Inflammatory macrophage (primary cell): Measurements from ENCODE around the gene ANKZF1.
"Not testable (repeated sequence)": the region's sequence is repeated elsewhere in the genome, so short reads cannot be mapped to it uniquely, and the experiment has no call there.

Experiments
- DNase-seq, 2 donors: peaks; one replicate each; pipeline ENCODE4 v3.0.0-alpha.2; 2020 to 2022

The ANKZF1 gene

DNA sequence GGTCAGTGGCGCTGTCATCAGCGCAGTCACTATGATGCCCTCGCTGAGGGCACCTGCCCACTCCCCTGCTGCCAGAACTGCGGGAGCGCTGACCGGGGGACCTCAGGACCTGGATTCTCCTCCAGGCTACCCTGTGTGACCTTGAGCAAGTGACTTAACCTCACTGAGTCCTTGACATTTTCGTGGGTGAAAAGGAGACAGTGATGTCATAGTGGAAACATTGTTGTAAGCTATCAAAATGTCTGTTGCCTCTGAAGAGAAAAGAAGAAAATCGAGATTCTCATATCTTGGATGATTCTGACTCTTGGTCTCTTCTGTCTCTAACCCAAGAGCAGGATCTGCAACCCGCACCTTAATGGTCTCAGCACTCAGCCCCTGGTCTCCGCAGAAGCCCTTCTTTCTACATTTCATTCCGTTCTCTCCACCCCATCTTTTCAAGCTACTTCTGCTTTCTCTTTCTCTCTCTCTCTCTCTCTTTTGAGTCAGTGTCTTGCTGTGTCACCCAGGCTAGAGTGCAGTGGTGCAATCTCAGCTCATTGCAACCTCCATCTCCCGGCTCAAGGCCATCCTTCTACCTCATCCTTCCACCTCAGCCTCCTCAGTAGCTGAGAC, 25.1 kb downstream of the ANKZF1 start:
- DNase-seq = peak; percentile 49 to 72

DNA sequence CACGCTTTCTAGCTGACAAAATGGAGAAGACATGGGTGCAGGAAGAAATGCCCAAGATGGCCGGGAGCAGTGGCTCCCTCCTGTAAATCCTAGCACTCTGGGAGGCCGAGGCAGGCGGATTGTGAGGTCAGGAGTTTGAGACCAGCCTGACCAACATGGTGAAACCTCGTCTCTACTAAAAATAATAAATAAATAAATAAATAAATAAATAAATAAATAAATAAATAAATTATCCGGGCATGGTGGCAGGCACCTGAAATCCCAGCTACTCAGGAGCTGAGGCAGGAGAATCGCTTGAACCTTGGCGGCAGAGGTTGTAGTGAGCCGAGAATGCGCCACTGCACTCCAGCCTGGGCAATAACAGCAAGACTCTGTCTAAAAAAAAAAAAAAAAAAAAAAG, 29.3 kb downstream of the ANKZF1 start:
- DNase-seq = not testable (repeated sequence)

DNA sequence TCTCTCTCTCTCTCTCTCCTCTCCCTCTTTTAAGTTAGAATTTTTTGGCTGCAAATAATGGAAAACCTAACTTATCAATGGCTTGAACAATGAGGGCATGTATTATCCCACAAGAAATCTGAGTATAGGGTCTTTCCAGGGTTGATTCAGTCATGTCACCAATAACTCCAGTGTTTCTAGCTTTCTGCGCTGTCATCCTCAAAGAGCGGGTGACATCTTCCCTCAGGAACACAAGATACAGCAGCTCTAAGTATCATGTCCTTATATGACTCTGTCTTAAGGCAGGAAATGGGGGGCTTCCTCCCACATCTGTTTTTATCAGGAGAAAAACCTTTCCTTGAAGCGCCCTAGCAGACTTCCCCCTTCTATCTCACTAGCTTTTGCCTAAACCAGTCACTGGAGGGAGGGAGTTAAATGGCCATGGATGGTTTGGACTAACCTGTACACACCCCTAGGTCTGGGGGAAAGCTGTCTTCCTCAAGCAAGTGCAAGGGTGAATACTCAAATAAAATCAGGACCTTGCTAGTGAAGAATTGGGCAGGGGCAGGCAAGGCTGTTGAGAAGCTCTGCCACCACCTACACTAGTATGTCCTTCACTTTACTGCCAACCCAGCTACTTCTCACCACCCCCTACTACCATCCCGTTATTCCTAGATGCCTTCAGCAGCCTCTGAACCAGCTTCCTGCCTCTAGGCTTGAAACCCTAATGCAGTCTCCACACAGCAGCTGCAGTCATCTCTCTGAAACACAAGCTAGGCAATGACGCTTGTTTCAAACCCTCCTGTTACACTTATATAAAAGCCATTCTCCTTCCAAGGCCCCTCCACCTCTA, 31.6 kb downstream of the ANKZF1 start:
- DNase-seq = no peak

DNA sequence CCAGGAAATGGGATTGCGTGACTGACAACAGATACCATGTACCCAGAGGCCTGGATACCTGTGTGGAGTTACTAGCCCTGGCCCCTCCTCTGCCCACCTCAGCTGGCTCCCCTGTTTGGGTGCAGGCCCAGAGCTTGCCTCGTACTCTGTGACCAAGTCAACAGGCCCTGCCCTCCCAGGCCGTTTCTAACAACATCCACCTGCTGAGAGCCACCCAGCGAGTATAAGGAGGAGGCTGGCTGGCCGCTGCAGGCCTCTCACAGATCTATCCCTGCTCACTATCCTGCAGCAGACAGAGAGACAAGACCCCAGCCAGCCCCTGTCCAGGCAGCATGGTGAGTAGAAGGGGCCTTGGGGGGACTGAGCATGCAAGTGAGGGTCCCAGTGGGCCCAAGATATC, 36.6 kb downstream of the ANKZF1 start:
- DNase-seq = no peak

DNA sequence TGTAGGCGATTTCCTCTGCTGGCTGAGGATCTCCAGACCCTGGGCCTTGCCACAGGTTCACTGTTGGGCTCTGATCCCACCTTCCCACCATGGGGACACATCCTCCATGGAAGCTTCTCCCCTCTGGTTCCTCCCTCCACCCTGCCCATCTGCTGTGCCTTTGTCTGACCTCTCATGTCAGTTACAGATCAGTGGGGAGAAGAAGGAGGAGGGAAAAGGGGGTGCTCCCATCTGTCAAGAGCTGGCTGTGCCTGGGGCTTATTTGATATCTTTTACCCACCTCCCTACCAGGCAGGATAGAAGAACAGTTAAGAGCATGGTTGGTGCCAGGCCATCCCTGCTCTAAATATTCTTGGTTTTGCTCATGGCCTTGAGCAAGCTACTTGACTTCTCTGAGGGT, 37.3 kb downstream of the ANKZF1 start:
- no peak for DNase-seq

DNA sequence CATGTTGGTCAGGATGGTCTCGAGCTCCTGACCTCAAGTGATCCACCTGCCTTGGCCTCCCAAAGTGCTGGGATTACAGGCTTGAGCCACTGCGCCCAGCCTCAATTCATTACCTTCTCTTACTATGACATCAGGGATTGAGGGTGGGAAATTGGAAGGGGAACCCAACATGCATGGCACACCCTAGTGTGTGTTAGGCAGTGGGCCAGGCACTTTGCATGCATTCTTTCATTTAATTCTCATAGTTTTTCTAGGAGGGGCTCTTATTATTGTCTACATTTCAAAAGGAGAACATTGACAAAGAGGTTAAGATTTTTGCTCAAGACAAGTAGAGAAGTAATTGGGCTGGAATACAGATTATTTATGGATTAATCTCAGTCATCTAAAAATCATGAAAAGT, 38.7 kb downstream of the ANKZF1 start:
- no peak for DNase-seq

DNA sequence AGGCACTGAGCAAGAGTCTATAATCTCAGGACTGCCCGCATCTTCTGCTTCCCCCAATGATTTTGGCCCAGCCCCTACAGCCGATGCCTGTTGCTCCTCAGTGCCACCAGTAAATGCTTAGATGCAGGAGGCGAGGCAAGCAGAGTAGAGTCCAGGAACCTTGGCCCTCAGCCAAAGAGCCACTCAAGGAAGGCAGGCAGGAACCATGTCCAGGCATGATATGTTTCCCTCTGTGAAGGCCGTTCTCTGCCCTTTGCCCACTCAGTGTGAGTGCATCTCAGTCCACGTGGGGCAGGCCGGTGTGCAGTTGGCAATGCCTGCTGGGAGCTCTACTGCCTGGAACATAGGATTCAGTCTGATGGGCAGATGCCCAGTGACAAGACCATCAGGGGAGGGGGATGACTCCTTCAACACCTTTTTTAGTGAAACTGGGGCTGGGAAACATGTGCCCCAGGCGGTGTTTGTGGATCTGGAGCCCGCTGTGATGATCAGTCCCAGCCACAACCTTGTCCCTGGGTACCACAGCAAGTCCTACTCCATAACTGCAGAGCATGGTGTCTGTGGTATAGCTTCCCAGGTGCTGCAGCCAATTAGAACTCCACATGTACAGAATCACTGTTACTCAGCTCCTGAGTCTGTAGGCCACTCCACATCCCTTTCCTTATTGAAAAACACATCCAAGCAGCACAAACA, 39.9 kb downstream of the ANKZF1 start:
- no peak for DNase-seq

DNA sequence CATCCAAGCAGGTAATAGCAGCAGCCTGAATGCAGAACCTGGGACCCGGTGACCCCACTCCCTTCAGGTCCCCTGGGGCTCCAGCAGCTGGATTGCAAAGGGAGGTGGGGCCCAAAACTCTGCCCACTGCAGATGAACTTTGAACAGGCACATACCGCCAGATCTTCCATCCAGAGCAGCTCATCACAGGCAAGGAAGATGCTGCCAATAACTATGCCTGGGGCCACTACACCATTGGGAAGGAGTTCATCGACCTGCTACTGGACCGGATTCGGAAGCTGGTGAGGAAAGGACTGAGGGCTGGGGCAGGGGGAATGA, 40.4 kb downstream of the ANKZF1 start:
- no peak for DNase-seq

DNA sequence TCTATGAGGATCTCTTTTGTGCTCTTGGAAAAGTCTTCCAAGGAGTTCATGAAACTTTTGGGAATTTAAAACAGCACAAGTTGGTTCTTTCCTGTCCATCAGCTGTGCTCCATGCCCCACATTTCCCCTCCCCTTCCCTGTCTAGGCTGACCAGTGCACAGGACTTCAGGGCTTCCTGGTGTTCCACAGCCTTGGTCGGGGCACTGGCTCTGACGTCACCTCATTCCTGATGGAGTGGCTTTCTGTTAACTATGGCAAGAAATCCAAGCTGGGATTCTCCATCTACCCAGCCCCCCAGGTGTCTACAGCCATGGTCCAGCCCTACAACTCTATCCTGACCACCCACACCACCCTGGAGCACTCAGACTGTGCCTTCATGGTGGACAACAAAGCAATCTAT, 41.4 kb downstream of the ANKZF1 start:
- no peak for DNase-seq

DNA sequence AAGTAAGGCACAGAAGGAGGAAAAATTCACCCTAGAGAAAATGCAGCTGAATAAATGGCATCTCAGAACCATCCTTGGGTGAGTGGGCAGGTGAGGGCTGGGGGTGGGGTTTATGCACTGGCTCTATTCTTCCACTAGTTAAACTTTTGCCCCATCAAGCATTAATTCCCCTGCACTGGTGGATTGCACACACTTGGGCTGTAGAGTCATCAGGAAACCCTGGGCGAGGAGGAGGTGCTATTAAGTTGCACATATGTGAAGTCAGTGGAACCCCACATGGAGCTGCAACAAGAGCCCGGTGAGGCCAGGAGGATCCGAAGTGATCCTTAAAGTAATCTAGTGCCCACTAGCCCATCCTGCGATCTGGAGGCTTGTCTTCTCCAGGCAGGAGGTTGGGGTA, 42.8 kb downstream of the ANKZF1 start:
- no peak for DNase-seq

DNA sequence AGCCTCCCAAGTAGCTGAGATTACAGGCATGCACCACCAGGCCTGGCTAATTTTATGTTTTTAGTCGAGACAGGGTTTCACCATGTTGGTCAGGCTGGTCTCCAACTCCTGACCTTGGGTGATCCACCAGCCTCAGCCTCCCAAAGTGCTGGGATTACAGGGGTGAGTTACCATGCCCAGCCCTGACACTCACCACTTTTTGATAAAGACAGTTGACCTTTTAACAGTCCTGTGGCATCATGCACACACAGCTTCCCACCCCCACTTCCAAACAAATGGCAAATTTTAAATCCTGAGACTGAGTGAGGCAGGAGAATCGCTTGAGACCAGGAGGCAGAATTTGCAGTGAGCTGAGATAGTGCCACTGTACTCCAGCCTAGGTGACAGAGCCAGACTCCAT, 43.4 kb downstream of the ANKZF1 start:
- peak in 1 of 2 donors; percentile 17 for DNase-seq

DNA sequence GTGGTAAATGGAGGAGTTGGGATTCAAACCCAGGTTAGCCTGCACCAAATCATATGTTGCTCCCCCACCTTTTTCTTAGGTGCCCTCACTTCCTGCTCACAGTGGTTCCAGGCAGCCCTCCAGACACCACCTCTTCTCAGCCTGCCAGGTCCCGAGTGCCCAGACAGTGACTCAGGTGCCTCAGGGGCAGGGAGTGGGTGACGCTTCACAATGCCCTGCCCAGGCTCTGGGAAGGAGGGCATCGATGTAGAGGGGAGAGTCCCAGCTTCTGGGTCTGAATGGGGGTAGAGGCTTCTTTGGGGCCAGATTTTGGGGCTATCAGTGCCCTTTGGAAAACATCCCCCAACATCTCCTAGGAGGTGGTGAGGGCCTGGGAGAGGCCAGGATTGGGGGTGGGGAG, 44.3 kb downstream of the ANKZF1 start:
- DNase-seq = no peak

DNA sequence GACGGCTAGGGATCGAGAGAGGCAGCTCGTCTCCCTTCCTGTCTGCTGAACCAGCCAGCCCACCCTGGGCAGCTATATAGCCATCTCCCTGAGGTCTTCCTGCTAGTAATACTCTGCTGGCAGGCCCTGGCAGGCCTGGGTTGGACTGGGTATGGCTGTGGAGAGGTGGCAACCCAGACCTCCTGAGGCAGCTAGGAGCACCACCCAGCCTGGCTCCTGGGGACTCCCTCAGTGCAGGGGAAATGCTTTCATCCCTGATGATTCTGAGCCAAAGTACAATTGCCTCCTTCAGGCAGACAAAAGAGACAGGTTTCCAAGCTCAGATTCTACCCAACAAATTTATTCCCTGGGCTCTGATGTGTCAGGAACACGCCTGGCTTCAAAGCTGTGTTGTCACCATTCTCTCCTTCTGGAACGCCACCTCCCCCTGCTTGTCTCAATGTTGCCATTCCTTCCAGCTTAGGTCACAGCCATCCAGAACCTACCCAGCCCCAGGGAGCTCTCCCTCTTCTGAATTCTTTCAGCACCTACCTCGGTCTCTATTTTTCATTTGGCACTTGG, 44.8 kb downstream of the ANKZF1 start:
- no peak for DNase-seq

DNA sequence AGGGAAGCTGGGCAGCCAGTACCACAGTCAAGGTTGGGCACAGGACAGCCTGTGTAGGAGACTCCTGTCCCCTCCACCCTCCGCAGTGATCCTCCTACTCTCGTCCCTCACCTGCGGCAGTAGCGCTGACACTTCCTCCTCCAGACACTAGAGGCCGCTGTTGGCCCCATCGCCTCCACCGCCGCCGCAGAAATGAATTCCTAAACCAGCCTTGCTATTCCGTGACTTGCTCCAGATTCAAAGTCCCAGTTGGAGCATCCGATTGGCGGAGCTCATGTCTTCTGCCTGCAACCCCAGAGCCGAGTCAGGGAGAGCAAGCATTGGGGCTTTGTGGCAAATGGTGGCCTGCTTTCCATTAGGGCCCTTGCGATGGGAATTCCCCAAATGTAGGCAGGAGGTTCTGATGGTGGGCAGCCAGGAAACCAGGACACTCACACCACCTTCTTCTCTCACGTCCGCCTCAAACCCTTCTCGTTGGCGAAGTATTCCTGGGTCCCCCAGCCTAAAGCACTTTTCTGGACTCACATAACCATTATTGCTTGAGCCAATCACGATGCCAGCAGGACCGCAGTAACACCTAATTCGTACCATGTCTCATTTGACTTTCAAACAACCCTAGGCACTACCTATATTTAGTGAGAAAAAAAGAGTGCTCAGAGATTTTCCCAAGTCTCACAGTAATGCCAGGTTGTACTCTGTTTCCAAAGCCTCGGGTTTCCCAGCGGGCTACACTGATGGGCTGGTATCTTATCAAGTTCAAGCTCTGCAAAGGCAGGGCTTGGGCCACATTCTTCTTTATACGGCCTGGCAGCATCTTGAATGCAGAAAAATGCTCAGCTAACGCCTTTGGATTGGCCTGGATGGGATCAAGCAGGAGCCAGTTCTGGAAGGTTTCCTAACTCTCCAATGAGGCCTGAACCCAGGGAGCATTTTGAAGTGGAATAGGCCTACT, 48.4 kb downstream of the ANKZF1 start:
- peak; percentile 63 to 68 for DNase-seq

DNA sequence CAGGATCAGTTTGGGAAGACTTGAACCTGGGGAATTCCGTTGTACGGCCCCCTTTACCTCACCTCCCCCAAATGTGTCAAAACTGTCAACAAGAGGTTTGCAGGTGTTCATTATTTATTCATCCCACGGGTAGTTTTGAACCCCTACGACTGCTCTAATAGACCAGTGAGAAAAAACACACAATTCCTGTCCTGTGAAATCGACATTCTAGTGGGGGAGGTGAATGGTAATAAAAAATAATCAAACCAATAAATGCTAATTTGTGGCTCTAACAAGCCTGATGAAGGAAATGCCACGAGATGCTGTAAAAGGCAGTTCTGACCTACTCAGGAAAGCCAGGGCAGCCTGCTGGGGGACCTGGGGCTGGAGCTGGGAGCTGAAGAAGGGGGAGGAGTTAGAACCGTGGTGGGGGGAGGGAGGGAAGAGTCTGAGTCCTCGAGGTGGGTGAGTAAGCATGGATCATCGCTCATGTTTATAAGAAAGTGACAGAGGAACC, 49.1 kb downstream of the ANKZF1 start:
- DNase-seq = no peak

DNA sequence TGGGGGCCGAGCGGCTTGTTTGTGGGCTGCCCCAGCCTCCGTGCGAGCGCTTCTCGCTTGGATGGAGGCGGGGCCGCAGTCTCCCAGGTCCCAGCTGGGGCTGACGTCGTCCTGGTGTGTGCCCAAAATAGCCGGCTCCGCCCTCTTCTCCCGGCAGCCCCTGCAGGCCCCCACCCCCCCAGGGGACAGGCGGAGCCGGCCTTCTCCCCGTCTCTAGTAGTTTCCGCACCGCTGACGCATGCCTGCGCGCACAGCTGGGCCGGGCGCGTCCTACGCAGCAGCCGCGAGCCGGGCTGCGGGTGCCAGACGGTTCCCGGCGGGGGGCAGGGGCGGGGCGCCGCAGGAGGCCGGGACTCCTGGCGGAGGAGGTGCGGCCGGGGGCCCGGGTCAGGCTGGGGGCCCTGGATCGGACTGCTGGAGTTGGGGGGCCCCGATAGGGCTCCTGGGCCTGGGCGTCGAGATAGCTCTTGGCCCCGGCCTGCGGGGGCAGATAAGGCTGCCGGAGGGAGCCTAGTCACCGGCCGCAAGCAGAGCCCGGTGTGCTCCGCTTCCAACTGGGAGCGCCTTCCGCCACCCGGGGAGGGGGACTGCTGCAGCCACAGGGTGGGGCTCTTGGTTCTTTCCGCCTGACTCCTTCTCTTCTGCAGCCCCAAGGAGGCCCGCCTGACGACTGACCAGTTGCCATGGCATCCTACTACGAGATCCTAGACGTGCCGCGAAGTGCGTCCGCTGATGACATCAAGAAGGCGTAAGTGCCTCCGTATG, 49.7 kb downstream of the ANKZF1 start, which contains the start of gene DNAJB2:
DNAJB2 (plus strand) TSS at position 216 of the 765 bp plus-strand sequence; CDS start at position 684, 468 bp downstream.
- peak; percentile 99 to 100 for DNase-seq

DNA sequence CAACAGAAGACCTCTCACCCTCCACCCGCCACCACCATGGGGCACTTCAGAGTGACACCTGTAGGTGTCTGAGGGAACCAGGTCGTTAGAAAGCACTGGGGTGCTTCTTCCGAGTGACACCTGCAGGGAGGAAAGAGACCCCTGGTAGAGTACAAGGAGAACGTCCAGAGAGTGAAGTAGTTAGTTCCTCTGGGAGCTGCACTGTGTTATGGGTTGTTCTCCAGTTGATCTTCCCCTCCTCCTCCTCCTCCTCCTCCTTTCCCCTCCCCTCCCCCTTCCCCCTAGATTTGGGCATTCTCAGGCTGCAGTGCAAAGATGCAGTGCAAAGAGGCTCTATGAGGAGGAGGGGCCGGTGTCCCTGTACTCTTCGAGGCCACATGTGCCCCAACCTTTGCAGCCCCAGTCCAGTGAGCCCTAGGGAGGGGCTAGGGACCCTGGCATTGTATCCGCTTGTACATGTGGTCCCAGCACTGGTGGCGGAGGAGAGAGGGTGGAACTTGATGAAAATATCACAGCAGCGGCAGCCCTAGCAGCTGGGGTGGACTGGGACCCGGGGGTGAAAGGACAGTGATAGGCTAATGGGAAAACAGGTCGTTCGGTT, 50.4 kb downstream of the ANKZF1 start:
- DNase-seq = no peak

DNA sequence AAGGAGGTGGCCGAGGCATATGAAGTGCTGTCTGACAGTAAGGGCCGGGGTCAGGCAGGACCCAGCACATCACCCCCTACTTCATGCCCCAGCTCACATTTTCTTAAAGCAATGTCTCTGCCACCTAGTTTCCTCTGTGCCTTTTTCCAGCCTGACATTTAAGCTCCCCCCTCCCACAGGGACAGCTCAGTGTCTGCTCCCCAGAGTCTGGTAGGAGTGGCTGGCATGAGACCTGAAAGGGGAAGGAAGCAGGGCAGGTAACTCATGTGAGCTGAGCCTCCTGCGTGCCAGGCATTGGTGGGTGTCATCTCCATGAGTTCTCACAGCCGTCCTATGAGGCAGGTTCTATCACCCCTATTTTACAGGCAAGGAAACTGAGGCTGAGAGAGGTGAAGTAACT, 51.0 kb downstream of the ANKZF1 start:
- no peak for DNase-seq

DNA sequence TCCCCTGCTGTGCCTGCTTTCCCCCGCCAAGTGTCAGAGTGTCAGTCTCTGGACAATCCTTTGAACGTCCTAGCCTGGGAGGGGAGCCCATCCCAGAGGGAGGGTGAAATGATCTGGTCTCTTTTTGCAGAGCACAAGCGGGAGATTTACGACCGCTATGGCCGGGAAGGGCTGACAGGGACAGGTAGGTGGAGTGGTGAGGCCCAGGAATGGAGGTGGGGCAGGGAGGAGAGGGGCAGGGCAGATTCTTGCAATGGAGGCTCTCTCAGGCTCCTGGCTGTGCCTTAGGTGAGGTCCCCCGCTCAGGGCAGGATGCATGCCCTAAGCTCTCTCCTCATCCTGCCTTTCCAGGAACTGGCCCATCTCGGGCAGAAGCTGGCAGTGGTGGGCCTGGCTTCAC, 52.0 kb downstream of the ANKZF1 start:
- no peak for DNase-seq

DNA sequence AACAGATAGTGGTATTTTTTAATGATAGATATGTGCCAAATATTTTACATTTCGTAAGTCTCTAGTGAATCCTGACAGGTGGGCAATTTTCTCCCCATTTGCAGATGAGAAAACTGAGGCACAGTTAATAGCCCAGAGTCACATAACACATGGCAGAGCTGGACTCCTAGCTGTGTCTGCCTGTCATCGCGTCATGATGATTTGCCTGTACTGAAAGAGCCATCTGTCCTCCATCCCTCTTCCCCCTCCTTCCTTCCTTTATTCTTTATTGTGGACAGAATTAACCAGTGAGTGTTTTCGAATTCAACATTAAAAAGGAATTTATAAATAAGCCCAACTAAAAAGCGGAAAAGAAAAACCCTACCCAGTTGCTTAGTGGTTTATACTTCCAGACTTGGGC, 52.8 kb downstream of the ANKZF1 start:
- no peak for DNase-seq
